ENCODE measurements around the gene NAV2.

The NAV2 gene

GRCh38 chr11:19747634-19748033 is 35.0 kb downstream of the NAV2 start:
- DNase-seq: no peak

DNA sequence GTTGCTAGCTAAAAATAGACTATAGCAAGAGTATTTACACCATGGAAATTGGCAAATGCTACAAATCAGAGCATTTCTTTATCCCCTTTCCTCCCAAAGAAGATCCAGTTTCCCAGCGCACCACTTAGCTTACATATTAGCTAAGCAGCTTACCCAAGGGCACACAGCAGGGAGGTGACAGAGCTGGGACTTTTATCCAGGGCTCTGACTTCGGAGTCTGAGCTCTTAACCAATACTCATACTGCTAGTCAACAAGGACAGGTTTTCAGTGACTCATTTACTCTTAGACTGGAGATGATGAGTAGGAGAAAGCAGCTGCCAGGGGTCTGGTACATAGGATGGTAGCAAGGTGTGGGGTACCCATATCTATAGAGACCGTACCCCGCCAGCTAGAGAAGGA is 38.4 kb downstream of the NAV2 start:
- no peak for DNase-seq

DNA sequence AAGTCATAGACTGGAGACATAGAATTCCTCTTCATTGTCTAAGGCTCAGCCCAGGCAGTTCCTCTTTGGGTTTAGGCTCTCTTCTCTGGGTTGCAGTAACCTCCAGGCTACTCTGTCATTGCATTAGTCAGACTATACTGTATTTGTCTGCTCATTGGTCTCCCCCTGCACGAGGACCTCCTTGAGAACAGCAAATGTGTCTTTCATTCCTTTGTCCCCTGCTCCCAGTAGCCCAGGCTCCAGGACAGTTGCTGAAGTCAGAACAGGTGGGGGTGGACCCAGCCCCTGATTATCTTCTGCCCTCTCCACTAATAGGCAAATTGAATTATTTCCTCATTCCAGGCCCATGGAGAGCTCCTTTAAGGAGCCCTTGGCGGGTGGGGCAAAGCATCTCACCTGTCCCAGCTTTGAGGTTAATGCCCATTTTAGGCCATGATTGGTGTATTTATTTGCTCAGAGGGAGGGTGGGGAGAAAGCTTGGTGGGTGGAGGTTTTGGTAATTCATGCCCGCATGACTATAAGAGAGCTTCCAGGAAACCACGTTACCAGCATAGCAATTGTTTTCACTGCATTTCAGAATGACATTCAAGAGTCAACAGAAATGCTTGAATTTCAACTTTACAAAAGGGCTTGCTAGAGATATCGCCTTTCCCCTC is 40.9 kb downstream of the NAV2 start:
- peak; percentile 31 for DNase-seq

DNA sequence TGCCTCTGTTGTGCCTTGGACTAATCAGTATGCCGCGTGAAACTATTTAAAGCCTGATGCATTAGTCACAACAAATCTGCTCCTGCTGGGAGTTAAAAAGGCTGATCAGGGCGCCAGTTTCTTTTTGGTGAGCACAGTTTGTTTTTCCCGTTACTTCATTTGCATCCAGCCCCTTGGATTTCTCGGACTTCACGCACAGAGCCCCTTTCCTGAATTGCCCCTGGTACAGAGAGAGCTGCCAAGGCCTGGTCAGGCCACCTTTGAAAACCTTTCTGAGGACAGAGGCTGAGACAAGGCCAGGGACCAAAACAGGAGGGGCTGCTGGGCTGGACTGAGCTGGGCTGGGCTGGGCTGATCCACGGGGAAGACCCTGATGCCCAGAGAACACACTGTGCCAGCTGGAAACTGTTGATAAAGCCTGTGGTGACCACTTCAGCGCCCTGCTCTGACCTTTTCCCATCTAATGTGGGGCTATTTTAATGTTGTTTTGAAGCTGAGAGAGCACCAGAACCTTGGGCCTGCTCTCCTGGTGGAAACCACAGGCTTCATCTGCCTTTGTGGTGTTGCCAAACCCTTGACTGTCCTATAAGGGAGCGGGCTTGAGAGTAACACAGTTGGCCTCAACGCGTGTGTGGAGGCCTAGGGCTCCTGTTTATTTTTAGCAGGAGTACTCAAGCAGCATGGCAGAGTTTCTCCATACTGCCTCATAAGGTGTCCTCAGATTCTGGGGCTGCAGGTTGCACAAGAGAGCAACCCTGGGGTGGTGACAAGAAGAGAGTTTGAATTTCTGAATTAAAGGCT is 44.2 kb downstream of the NAV2 start:
- DNase-seq: no peak

- DNase-seq: no peak
Observed at GRCh38 chr11:19759389-19759788, 46.8 kb downstream of the NAV2 start.

- DNase-seq: no peak
Observed at GRCh38 chr11:19762266-19762665, 49.6 kb downstream of the NAV2 start.

DNA sequence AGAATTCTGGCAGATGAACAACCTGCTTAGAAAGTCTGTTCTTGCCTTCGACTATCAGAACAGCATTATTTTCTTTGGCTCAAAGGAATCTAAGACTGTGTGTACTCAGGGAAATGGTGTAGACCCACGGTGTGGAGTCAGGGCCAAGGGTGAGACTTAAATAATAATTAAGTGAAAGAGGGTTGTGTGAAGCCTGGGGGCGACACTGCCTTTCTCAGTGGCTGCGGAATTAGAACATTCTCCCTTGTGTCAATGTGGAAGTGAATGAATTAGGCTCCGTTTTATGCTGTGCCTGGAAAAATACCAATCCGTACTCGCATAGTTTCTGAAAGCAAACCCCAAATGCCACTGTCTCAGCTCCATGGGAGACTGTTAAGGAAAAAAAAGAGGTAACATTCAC is 50.7 kb downstream of the NAV2 start:
- DNase-seq: no peak

- no peak for DNase-seq
Observed at GRCh38 chr11:19766206-19766605, 53.6 kb downstream of the NAV2 start.

DNA sequence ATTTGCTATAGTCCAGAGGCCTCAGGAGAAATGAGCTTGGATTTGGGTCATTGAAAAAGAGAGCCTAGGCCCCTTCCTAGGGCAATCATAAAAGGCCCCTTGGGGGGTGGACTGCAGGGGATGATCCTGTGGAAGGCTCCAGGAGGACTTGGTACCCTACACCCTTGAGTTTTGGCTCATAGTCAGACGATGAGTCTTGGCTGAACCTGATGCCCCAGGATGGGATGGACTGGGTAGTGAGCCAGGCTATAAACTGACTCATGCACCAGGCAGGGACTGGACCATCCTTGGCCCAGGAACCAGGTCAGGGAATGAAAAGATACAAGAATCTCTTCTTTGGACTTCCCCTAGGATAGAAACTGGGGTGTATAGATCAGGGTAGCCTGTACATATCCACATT is 54.2 kb downstream of the NAV2 start:
- no peak for DNase-seq

DNA sequence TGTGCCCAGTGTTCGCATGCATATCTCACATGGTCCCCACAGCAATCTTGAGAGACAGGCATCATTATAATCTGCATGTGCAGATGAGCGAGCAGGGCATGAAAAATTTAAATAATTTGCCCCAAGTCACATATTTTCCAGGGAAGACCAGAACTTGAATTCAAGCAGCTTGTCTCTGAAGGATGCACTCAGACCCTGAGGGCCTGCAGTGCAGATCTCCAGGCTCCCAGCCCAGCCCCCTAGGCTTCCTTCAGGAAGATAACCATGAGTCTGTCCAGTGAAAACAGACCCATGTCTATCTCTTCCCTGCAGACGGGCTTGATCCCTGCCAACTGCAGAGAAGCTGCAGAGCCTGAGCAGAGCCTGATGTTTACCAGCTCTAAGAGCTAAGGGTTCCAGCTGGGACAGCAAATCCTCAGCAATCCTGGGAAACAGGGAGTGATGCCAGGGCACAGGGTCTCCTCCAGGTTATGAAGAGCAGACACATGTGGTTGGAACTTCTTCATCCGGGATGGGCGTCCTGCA is 55.1 kb downstream of the NAV2 start:
- no peak for DNase-seq

GRCh38 chr11:19768197-19768596 is 55.6 kb downstream of the NAV2 start:
- DNase-seq: no peak

DNA sequence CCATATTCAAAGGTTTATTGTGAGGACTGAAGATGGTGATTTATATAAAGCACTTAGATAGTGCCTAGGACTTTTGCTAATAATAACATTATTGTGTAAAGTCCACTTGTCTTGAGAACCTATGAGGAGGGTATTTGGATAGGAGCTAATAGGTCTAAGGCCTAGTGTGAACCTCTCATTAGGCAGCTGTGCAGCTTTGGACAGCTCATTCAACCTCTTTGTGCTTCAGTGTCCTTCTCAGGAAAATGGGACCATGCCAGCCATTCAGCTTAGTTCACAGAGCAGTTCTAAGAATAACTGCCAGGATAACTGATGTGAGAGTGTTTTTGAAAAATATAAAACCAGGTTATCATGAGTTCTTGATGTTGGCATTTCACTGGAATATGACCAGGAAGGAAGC is 56.2 kb downstream of the NAV2 start:
- no peak for DNase-seq

DNA sequence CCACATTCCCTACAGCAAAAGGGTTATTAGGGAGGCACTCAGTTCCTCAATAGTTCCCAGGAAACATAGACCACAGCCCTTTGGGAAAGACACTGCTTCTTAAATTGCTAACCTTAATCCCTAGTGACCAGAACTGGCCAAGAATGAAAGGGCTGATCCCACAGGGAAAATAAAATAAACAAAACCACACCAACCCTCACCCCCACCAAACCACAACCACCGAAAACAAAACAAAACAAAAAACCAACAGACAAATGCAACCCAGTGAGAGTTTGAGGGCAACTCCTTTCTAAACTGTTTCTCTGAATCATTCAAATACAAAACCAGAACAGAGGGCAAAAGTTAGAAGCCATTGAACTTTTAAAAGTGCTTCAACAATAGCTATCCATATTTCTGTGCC is 57.2 kb downstream of the NAV2 start:
- no peak for DNase-seq

DNA sequence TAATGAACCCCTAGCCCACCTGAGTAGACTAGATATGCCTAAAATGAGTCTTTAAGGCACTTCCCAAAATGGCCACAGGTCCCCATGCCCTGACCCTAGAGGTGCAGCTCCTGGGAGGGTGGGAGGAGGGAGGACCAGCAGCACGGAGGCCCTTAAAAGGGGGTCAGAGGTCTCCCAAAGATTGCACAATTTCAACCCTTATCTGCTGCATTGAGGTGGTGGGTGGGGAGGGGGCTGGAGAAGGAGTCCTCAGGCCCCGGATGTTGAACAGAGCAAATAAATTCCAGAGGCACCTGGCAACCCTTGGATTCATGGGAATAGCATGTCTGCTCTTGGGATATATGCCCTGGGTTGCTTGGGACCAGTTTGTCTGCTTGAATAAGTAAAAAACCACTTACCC is 57.6 kb downstream of the NAV2 start:
- DNase-seq: no peak

DNA sequence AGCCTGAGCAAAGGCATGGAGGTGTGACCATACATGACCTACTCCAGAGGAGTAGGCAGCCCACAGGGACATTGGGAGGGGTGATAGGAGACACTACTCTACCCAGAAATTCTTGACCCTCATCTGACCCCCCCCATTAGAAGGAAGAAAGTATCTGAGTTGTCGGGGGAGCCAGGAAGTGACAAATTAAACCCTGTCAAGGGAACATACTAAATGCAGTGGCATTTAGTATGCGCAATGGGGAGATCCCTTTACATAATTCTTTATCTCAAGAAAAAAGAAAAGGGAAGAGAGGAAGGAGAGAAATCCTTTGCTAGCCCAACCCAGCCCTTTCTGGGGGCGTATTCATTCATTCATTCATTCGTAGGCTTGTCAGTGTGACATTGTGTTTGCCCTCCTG is 58.8 kb downstream of the NAV2 start:
- no peak for DNase-seq

GRCh38 chr11:19772480-19772879 is 59.8 kb downstream of the NAV2 start:
- DNase-seq: no peak

- DNase-seq: no peak
Observed at GRCh38 chr11:19774329-19774728, 61.7 kb downstream of the NAV2 start.

DNA sequence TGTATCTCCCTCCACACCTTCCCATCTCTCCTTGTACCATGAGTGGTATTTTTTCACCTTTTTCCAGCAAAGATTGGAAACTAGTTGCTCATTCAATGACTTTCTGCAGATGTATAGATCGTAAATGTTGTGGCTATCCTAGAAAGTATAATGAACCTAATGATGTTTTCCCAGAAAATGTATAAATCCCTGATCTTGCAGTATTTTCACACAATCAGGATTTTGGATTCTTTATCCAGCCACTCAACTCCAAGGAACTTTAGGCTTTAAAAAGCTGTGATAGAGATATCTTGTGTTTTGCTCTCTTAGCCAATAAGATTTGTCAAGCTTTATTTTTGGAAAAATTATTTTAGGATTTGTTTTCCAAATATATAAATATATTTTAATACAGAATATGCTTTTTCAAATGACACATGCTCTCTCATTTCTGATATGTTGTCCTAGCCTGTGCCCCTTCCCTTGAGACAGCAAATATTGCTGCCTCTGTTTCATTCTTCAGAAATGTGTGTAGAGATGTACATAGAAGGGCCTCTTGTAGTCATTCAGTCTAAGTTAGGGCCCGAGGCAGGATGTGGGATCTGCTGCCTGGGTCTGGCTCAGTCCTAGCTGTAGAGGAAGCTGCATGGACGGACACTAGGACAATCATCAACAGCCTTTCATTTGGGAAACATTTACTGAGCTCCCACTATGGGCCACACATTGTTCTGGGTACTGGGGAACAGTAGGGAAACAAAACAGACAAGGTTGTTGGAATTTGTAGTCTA is 62.4 kb downstream of the NAV2 start:
- no peak for DNase-seq

DNA sequence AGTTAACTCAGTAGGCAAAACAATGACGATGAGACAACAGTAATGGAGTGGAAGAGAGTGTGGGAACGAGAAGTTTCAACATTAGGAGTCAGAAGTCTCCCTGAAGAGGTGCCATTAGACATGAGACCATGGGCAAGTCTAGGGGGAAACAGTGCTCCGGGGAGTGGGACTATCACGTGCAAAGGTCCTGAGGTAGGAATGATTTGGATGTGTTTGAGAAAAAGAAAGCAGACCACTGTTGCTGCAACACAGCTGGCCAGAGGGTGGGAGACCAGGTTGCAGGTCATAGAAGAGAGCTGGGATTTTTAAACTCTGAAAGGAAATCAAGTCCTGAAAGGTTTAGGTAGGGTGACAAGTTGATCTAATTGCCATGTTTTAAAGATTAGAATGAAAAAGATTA is 63.0 kb downstream of the NAV2 start:
- no peak for DNase-seq

DNA sequence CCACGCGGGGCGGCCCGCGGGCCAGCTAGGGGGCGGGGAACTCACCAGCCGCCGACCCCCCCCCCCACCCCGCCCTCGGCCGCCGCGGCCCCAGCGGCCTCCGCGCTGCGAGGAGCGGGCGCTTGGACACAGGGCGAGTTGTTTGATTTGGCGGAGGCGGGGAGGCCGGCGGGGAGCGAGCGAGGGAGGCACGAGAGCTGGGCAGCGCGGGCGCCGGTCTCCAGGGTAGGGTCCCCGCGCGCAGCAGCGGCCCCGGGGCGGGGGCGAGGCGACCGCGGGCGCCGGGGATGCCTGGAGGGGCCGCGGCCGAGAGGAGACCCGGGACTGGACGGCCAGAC is 64.4 kb downstream of the NAV2 start:
- peak; percentile 77 for DNase-seq

DNA sequence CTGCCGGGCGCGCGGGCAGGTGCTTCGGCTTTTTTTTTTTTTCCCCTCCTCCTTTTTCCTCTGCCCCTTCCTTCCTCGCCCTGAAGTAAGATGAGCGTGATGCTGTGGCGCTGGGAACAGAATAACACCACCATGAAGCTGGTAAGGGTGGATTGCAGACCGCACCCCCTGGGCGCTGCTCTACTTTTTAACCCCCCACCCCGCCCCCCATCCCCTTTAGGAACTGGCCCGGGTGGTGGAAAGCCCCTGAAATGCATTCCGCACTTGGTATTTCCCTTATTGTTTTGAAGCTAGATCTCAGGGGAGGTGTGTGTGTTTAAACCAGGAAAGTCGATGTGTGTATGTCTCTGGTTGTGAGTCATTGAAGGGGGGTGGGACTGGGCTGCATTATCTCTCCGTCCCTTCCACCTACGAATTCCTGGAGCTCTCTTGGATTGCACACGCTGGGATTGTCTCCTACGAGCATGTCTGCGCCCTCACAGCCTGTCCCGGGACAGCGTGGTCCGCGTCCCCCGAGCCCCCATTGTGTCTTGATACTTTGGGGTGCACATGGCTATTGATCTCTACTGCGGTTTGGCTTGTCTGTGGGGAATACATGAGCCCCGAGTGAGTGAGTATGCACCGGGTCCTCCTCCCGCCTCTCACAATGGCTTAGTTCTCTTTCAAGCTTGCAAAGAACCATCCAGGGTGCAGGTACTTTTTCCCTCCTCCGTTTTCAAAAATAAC is 64.9 kb downstream of the NAV2 start:
- peak; percentile 78 for DNase-seq

GRCh38 chr11:19779740-19780139 is 67.1 kb downstream of the NAV2 start:
- no peak for DNase-seq

DNA sequence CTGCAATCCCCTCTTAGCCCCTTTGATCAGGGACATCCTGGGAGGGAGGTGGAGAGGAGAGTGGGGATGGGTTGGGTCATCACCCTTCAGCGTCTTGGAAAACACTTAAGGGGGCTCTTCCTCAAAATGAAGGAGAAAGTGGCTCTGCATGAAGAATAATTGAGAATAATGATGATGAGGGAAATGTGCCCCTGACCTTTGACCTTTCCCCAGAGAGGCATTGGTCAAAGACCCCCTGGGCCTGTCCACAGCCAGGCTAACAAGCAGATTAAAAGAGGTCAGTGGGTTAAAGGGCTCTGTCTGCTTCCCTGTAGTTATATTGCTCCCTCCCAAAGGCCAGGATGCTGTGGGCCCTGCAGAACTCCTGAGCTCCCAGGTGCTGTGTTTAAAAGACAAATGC is 68.7 kb downstream of the NAV2 start:
- DNase-seq: no peak
